ENCODE results near the gene ARHGAP12.

DNA sequence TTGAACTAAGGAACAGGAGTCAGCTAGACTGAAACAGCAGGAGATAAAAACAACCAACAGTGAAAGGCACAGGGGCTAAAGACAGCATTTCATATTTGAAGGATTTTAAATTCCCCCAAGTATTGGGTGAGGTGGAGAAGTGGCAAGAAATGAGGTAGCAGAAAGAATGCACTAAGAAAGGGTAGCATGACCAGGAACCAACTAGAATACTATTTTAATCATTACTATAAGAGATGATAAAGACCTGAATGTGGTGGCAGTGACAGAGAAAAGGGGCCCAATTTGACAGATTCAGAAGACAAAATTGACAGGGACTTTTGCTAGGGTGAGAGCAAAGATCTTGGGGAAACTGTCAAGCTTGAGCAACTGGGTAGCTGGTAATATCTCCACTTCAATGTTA is 94.9 kb downstream of the ARHGAP12 start:
- TF ChIP-seq EZH2 (IDR thresholded peaks at IDR 0.05; ENCODE audit: borderline replicate concordance, low read depth, low read length, severe bottlenecking) = no peak
- TF ChIP-seq, protein P1, sequence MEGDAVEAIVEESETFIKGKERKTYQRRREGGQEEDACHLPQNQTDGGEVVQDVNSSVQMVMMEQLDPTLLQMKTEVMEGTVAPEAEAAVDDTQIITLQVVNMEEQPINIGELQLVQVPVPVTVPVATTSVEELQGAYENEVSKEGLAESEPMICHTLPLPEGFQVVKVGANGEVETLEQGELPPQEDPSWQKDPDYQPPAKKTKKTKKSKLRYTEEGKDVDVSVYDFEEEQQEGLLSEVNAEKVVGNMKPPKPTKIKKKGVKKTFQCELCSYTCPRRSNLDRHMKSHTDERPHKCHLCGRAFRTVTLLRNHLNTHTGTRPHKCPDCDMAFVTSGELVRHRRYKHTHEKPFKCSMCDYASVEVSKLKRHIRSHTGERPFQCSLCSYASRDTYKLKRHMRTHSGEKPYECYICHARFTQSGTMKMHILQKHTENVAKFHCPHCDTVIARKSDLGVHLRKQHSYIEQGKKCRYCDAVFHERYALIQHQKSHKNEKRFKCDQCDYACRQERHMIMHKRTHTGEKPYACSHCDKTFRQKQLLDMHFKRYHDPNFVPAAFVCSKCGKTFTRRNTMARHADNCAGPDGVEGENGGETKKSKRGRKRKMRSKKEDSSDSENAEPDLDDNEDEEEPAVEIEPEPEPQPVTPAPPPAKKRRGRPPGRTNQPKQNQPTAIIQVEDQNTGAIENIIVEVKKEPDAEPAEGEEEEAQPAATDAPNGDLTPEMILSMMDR (IDR thresholded peaks at IDR 0.05; ENCODE audit: borderline replicate concordance, extremely low read depth, low read length, poor library complexity, severe bottlenecking) = no peak

Measured in DND-41 (cell line).